Testis (tissue), 3 donors: ENCODE results near the gene GCNT4. TPM values are rescaled to one million over a fixed set of nuclear protein-coding genes. Genes with fewer than 3 reads are reported as not detected.

Experiments used
- DNase-seq: peaks from one replicate; pipeline ENCODE4 v3.0.0-alpha.2; 2019
- H3K27ac ChIP-seq, 2 donors: fragments of 200-600 bp; sonication (generic); one replicate each; pipeline ENCODE4 v1.5.1; 2019
- H3K27me3 ChIP-seq: fragments of 200-600 bp; sonication (generic); one replicate; pipeline ENCODE4 v1.5.1; 2019
- H3K36me3 ChIP-seq: fragments of 200-600 bp; sonication (generic); one replicate; pipeline ENCODE4 v1.5.1; 2017; ENCODE audit warnings: low read depth; ENCODE audit errors: missing control alignments
- H3K4me1 ChIP-seq: fragments of 200-600 bp; sonication (generic); one replicate; pipeline ENCODE4 v1.5.1; 2019
- H3K4me3 ChIP-seq, 2 donors: fragments of 200-600 bp; sonication (generic); one replicate each; pipeline ENCODE4 v1.5.1; 2017 to 2019
- H3K9me3 ChIP-seq: fragments of 200-600 bp; sonication (generic); one replicate; pipeline ENCODE4 v1.5.1; 2017
- CTCF ChIP-seq, 3 experiments: fragments of 450-650 bp in 2 of 3; fragments of 200-600 bp in 1 of 3; sonication (generic) in 1 of 3; IDR thresholded peaks; one replicate each; pipeline ENCODE4 v1.5.1; 2016 to 2019; ENCODE audit warnings: antibody characterized with exemption in 3 of 3, mild to moderate bottlenecking in 2 of 3, moderate library complexity in 1 of 3
- POLR2A ChIP-seq: fragments of 450-650 bp; IDR thresholded peaks from one replicate; pipeline ENCODE4 v1.6.1; 2017; ENCODE audit warnings: antibody characterized with exemption, mild to moderate bottlenecking, moderate library complexity
- WGBS, 2 donors: methylation state at CpG; one replicate each; pipeline ENCODE4 v1.1.5; 2018; 5-methylcytosine and 5-hydroxymethylcytosine counted together
- intact Hi-C: fragments of 100-400 bp; cut with DNase I; formaldehyde crosslinking; loops from one replicate; pipeline ENCODE4 v1.15.1; 2023; ENCODE audit warnings: low total_unique reads
- polyA plus RNA-seq: library from polyadenylated mRNA; stranded (reverse); fragments of 350-450 nt; fragmentation: Illumina TruSeq; extraction: RNeasy Lipid Tissue Mini Kit (QIAGEN cat#74804); gene quantifications from one replicate; pipeline ENCODE4 v1.2.3, GENCODE V29; 2014; ENCODE audit warnings: low read depth, low replicate concordance; ENCODE audit not compliant: insufficient read depth
- total RNA-seq, 2 donors: library from RNA; depleted of rRNA; stranded (reverse); fragments of >200 nt; gene quantifications; one replicate each; pipeline ENCODE4 v1.2.3, GENCODE V29; 2016

Gene GCNT4
- total and polyA plus RNA-seq, 3 donors from 2014 or later: 1.8 to 2.8 (median 2.7) TPM

GRCh38 chr5:75071100-75071499 lies 18.7 kb upstream of the GCNT4 start:
- Histone ChIP-seq H3K27ac (no peak overlapping the region), H3K4me3 (no peak overlapping the region), H3K27me3 (no peaks in the 10 kb centered on the region), H3K36me3 (no peaks in the 10 kb centered on the region), H3K4me1 (no peaks in the 10 kb centered on the region), H3K9me3 (no peaks in the 10 kb centered on the region)
- DNase-seq: no peak
- intact Hi-C loops: no loop called here
- TF ChIP-seq CTCF (IDR thresholded peaks at IDR 0.05): no peak
- TF ChIP-seq POLR2A: no peak

- Histone ChIP-seq H3K4me1 (no peaks in the 10 kb centered on the region), H3K4me3 (no peak overlapping the region), H3K36me3 (no peaks in the 10 kb centered on the region), H3K9me3 (no peaks in the 10 kb centered on the region), H3K27me3 (no peaks in the 10 kb centered on the region), H3K27ac (no peak overlapping the region)
- intact Hi-C loops: no loop called here
- WGBS, 2 donors: 93 to 94% methylated on average over 3 of the region's 3 CpGs
- no peak for TF ChIP-seq POLR2A
- no peak for TF ChIP-seq CTCF (IDR thresholded peaks at IDR 0.05)
- no peak for DNase-seq
Observed at GRCh38 chr5:75067434-75067833, 15.1 kb upstream of the GCNT4 start.

- Histone ChIP-seq H3K27ac (no peak overlapping the region), H3K9me3 (no peaks in the 10 kb centered on the region), H3K36me3 (no peaks in the 10 kb centered on the region), H3K4me1 (no peaks in the 10 kb centered on the region), H3K4me3 (no peak overlapping the region), H3K27me3 (no peaks in the 10 kb centered on the region)
- no peak for TF ChIP-seq CTCF (IDR thresholded peaks at IDR 0.05)
- 75 to 77% methylated on average over 2 of the region's 2 CpGs for WGBS, 2 donors
- DNase-seq: no peak
- intact Hi-C loops: no loop called here
Observed at GRCh38 chr5:75062925-75063531, 10.7 kb upstream of the GCNT4 start.

GRCh38 chr5:75059912-75060545 lies 7.7 kb upstream of the GCNT4 start:
- H3K27ac ChIP-seq: no peak overlapping the region
- no peaks in the 10 kb centered on the region for H3K4me1 ChIP-seq
- no peaks in the 10 kb centered on the region for H3K9me3 ChIP-seq
- TF ChIP-seq POLR2A: no peak
- no peak for TF ChIP-seq CTCF (IDR thresholded peaks at IDR 0.05)
- intact Hi-C loops: no loop called here
- no peak overlapping the region for H3K4me3 ChIP-seq
- 76 to 82% methylated on average over 4 of the region's 4 CpGs for WGBS, 2 donors
- no peaks in the 10 kb centered on the region for H3K27me3 ChIP-seq
- no peak for DNase-seq
- no peaks in the 10 kb centered on the region for H3K36me3 ChIP-seq

- H3K27me3 ChIP-seq: no peaks in the 10 kb centered on the region
- no peaks in the 10 kb centered on the region for H3K9me3 ChIP-seq
- H3K4me1 ChIP-seq: peaks cover 7% of the 10 kb centered on the region
- TF ChIP-seq CTCF (IDR thresholded peaks at IDR 0.05) (no peak), POLR2A (no peak)
- WGBS, 2 donors: 90 to 93% methylated on average over 3 of the region's 3 CpGs
- H3K27ac ChIP-seq: no peak overlapping the region
- no peaks in the 10 kb centered on the region for H3K36me3 ChIP-seq
- H3K4me3 ChIP-seq: no peak overlapping the region
- intact Hi-C loops: no loop called here
- no peak for DNase-seq
Observed at GRCh38 chr5:75058986-75059535, 6.7 kb upstream of the GCNT4 start.
